Neural cell (in vitro differentiated cells): ENCODE data around the gene PSMA2. TPM values are rescaled to one million over a fixed set of nuclear protein-coding genes. Genes with fewer than 3 reads are reported as not detected.

Experiments used
- H2AFZ ChIP-seq: fragments of 200-600, 300-800 bp; sonication (generic), shearing (Covaris generic); 2 replicates; pipeline ENCODE4 v1.6.0; 2014; ENCODE audit warnings: low read depth, mild to moderate bottlenecking, antibody characterized with exemption, low read length, moderate library complexity
- H3F3A ChIP-seq: fragments of 200-600 bp; shearing (Covaris generic); 2 replicates; pipeline ENCODE4 v1.6.1; 2016; ENCODE audit warnings: mild to moderate bottlenecking, moderate library complexity, mixed read lengths, antibody characterized with exemption, low read length; ENCODE audit not compliant: insufficient read depth, poor library complexity, severe bottlenecking
- H3K27ac ChIP-seq: fragments of 200-600, 300-800 bp; sonication (generic), shearing (Covaris generic); 2 replicates; pipeline ENCODE4 v1.5.1; 2014; ENCODE audit warnings: mild to moderate bottlenecking, low read length, moderate library complexity
- H3K27me3 ChIP-seq: fragments of 300-800, 200-600 bp; sonication (generic), shearing (Covaris generic); 2 replicates; pipeline ENCODE4 v1.6.0; 2014; ENCODE audit warnings: mild to moderate bottlenecking, low read depth, low read length, moderate library complexity; ENCODE audit not compliant: insufficient read depth
- H3K36me3 ChIP-seq: fragments of 300-800, 200-600 bp; sonication (generic), shearing (Covaris generic); 2 replicates; pipeline ENCODE4 v1.5.1; 2014; ENCODE audit warnings: mild to moderate bottlenecking, antibody characterized with exemption, low read length, moderate library complexity; ENCODE audit not compliant: insufficient read depth
- H3K4me2 ChIP-seq: fragments of 300-800, 200-600 bp; sonication (generic), shearing (Covaris generic); 2 replicates; pipeline ENCODE4 v1.6.0; 2014; ENCODE audit warnings: mild to moderate bottlenecking, low read length
- H3K4me3 ChIP-seq: fragments of 300-800, 200-600 bp; sonication (generic), shearing (Covaris generic); 2 replicates; pipeline ENCODE4 v1.5.1; 2014; ENCODE audit warnings: mild to moderate bottlenecking, low read length, moderate library complexity
- H3K79me2 ChIP-seq: fragments of 200-600 bp; shearing (Covaris generic); replicated peaks from 2 replicates; pipeline ENCODE4 v1.6.0; 2014; ENCODE audit warnings: mild to moderate bottlenecking, low read length, moderate library complexity; ENCODE audit not compliant: insufficient read depth
- H3K9ac ChIP-seq: fragments of 300-800, 200-600 bp; sonication (generic), shearing (Covaris generic); 2 replicates; pipeline ENCODE4 v1.6.1; 2016; ENCODE audit warnings: mild to moderate bottlenecking, low read length, mixed read lengths
- H3K9me2 ChIP-seq: fragments of 200-600 bp; shearing (Covaris generic); 2 replicates; pipeline ENCODE4 v1.6.1; 2016; ENCODE audit warnings: mild to moderate bottlenecking, low read length, mixed read lengths; ENCODE audit not compliant: insufficient read depth
- H3K9me3 ChIP-seq: fragments of 200-600, 300-800 bp; sonication (generic), shearing (Covaris generic); 2 replicates; pipeline ENCODE4 v1.6.1; 2016; ENCODE audit warnings: mild to moderate bottlenecking, mixed run types, low read length, moderate library complexity, mixed read lengths
- H4K20me1 ChIP-seq: fragments of 200-600 bp; shearing (Covaris generic); 2 replicates; pipeline ENCODE4 v1.6.1; 2016; ENCODE audit warnings: mild to moderate bottlenecking, mixed run types; ENCODE audit not compliant: insufficient read depth
- CTCF ChIP-seq: fragments of 450-650 bp; IDR thresholded peaks from 2 replicates; pipeline ENCODE4 v1.5.1; 2014; ENCODE audit warnings: antibody characterized with exemption, mild to moderate bottlenecking, moderate library complexity; ENCODE audit not compliant: poor library complexity, severe bottlenecking
- EP300 ChIP-seq: fragments of 450-650 bp; conservative IDR thresholded peaks from 2 replicates; pipeline ENCODE4 v1.6.1; 2014; ENCODE audit warnings: antibody characterized with exemption, mild to moderate bottlenecking, moderate library complexity; ENCODE audit not compliant: poor library complexity, severe bottlenecking
- EZH2 ChIP-seq: fragments of 200-600, 300-800 bp; shearing (Covaris generic), sonication (generic); IDR thresholded peaks from 2 replicates; pipeline ENCODE4 v1.6.1; 2014; ENCODE audit warnings: antibody characterized with exemption, low read length, borderline replicate concordance, mild to moderate bottlenecking; ENCODE audit not compliant: insufficient read depth, poor library complexity, severe bottlenecking
- MXI1 ChIP-seq: fragments of 450-650 bp; conservative IDR thresholded peaks from 2 replicates; pipeline ENCODE4 v1.6.1; 2014; ENCODE audit warnings: antibody characterized with exemption, mild to moderate bottlenecking; ENCODE audit not compliant: poor library complexity, severe bottlenecking
- POLR2AphosphoS5 ChIP-seq: IDR thresholded peaks from 2 replicates; pipeline ENCODE4 v1.6.1; 2012
- RAD21 ChIP-seq: fragments of 450-650 bp; conservative IDR thresholded peaks from 2 replicates; pipeline ENCODE4 v1.6.1; 2014; ENCODE audit warnings: antibody characterized with exemption, mild to moderate bottlenecking, moderate library complexity
- SMC3 ChIP-seq: fragments of 450-650 bp; conservative IDR thresholded peaks from 2 replicates; pipeline ENCODE4 v1.6.1; 2014; ENCODE audit warnings: antibody characterized with exemption, mild to moderate bottlenecking, moderate library complexity; ENCODE audit not compliant: poor library complexity
- TAF1 ChIP-seq: IDR thresholded peaks from 2 replicates; pipeline ENCODE4 v1.6.1; 2012; ENCODE audit warnings: low read depth
- polyA plus RNA-seq: library from polyadenylated mRNA; depleted of rRNA; stranded (reverse); fragments of >200 nt; gene quantifications from 2 replicates; pipeline ENCODE4 v1.2.3, GENCODE V29; 2014
- TF ChIP-seq, protein P1 (sequence below): IDR thresholded peaks from 2 replicates; pipeline ENCODE4 v1.6.1; 2012; ENCODE audit warnings: borderline replicate concordance

The PSMA2 gene
- polyA plus RNA-seq, 1 donor from 2014 or later = 225 TPM

GRCh38 chr7:42913591-42913990, 18.4 kb downstream of the PSMA2 start:
- Histone ChIP-seq H3K79me2 (peaks cover 12% of the 10 kb centered on the region), H3K4me3 (no peak overlapping the region), H2AFZ (no peak overlapping the region), H4K20me1 (no peaks in the 10 kb centered on the region), H3K9ac (no peak overlapping the region), H3K36me3 (no peaks in the 10 kb centered on the region), H3K9me2 (no peaks in the 10 kb centered on the region), H3K4me2 (no peak overlapping the region), H3F3A (no peaks in the 10 kb centered on the region), H3K27ac (no peak overlapping the region), H3K9me3 (no peaks in the 10 kb centered on the region), H3K27me3 (no peaks in the 10 kb centered on the region)
- no peak for TF ChIP-seq CTCF
- TF ChIP-seq MXI1 = no peak
- no peak for TF ChIP-seq POLR2AphosphoS5
- TF ChIP-seq RAD21 = no peak
- TF ChIP-seq, protein P1, sequence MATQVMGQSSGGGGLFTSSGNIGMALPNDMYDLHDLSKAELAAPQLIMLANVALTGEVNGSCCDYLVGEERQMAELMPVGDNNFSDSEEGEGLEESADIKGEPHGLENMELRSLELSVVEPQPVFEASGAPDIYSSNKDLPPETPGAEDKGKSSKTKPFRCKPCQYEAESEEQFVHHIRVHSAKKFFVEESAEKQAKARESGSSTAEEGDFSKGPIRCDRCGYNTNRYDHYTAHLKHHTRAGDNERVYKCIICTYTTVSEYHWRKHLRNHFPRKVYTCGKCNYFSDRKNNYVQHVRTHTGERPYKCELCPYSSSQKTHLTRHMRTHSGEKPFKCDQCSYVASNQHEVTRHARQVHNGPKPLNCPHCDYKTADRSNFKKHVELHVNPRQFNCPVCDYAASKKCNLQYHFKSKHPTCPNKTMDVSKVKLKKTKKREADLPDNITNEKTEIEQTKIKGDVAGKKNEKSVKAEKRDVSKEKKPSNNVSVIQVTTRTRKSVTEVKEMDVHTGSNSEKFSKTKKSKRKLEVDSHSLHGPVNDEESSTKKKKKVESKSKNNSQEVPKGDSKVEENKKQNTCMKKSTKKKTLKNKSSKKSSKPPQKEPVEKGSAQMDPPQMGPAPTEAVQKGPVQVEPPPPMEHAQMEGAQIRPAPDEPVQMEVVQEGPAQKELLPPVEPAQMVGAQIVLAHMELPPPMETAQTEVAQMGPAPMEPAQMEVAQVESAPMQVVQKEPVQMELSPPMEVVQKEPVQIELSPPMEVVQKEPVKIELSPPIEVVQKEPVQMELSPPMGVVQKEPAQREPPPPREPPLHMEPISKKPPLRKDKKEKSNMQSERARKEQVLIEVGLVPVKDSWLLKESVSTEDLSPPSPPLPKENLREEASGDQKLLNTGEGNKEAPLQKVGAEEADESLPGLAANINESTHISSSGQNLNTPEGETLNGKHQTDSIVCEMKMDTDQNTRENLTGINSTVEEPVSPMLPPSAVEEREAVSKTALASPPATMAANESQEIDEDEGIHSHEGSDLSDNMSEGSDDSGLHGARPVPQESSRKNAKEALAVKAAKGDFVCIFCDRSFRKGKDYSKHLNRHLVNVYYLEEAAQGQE = no peak
- no peak for TF ChIP-seq SMC3
- no peak for TF ChIP-seq EZH2
- no peak for TF ChIP-seq TAF1
- no peak for TF ChIP-seq EP300

GRCh38 chr7:42911454-42912447, 20.2 kb downstream of the PSMA2 start, which contains the start of gene C7orf25:
Gene C7orf25, minus strand, starts transcription at chr7:42912070. Its CDS starts 1,170 bp downstream, at chr7:42910900.
- Histone ChIP-seq H3K4me3 (peak within 1 kb of the TSS; percentile 71), H3F3A (no peaks in the 10 kb centered on the region), H3K9me3 (no peaks in the 10 kb centered on the region), H2AFZ (peak within 1 kb of the TSS; percentile 66), H3K4me2 (peak within 1 kb of the TSS; percentile 74), H3K79me2 (peaks cover 12% of the 10 kb centered on the region), H3K9ac (peak within 1 kb of the TSS; percentile 72), H3K36me3 (no peaks in the 10 kb centered on the region), H4K20me1 (no peaks in the 10 kb centered on the region), H3K27me3 (no peaks in the 10 kb centered on the region), H3K27ac (peak within 1 kb of the TSS; percentile 29), H3K9me2 (no peaks in the 10 kb centered on the region)
- TF ChIP-seq CTCF (peak; percentile 56), EZH2 (no peak), MXI1 (peak; percentile 74), RAD21 (peak; percentile 28), EP300 (peak; percentile 49), POLR2AphosphoS5 (peak; percentile 73), SMC3 (peak; percentile 52), TAF1 (peak; percentile 49)
- TF ChIP-seq, protein P1 = no peak
